Measurements from ENCODE around the gene IGSF21. TPM values are rescaled to one million over a fixed set of nuclear protein-coding genes. Genes with fewer than 3 reads are reported as not detected.

The IGSF21 gene
- total and polyA plus RNA-seq, 2 donors (not counting 3 experiments of a cell fraction or from before 2014, with no cell fraction given) = not detected

- DNase-seq (ENCODE audit: low read depth, low spot score) (no peak), FAIRE-seq (no peak)
- TF ChIP-seq JUN (IDR thresholded peaks at IDR 0.05; ENCODE audit: borderline replicate concordance, insufficient read depth, insufficient read length, low read depth) (no peak), GATA2 (IDR thresholded peaks at IDR 0.05; ENCODE audit: insufficient read depth, insufficient read length, low read depth, low read length) (no peak), FOS (IDR thresholded peaks at IDR 0.05; ENCODE audit: borderline replicate concordance, insufficient read depth, low read length) (no peak), MYC (IDR thresholded peaks at IDR 0.05; ENCODE audit: low read depth, low read length) (no peak), EZH2 (IDR thresholded peaks at IDR 0.05; ENCODE audit: borderline replicate concordance, low read depth, low read length, severe bottlenecking) (no peak)
- Histone ChIP-seq H3K4me2 (ENCODE audit: insufficient read depth, low read length) (no peak overlapping the region), H3K79me2 (ENCODE audit: control insufficient read depth, insufficient read depth, low read length) (no peaks in the 10 kb centered on the region), H3K9me1 (replicated peaks; ENCODE audit: control insufficient read depth, extremely low read depth, insufficient read depth, low read length) (no peaks in the 10 kb centered on the region), H3K27ac (ENCODE audit: insufficient read depth, low read depth, low read length) (no peak overlapping the region), H3K36me3 (ENCODE audit: control insufficient read depth in 2 of 2, extremely low read depth in 1 of 2, insufficient read depth in 2 of 2, low read length in 2 of 2) (no peaks in the 10 kb centered on the region), H3K9me3 (replicated peaks; ENCODE audit: control insufficient read depth, insufficient read depth, low read length) (no peaks in the 10 kb centered on the region), H3K27me3 (ENCODE audit: control insufficient read depth in 2 of 2, insufficient read depth in 2 of 2, low read length in 2 of 2) (no peaks in the 10 kb centered on the region), H4K20me1 (replicated peaks; ENCODE audit: control insufficient read depth, extremely low read depth, insufficient read depth, low read length) (no peaks in the 10 kb centered on the region), H3K9ac (replicated peaks; ENCODE audit: extremely low read depth, insufficient read depth, low read length) (no peak overlapping the region), H3K4me3 (replicated peaks in 1 of 3; ENCODE audit: insufficient read depth in 1 of 3, low read depth in 1 of 3, low read length in 3 of 3) (no peak overlapping the region), H2AFZ (ENCODE audit: low read depth, low read length) (no peak overlapping the region), H3K4me1 (ENCODE audit: control insufficient read depth, extremely low read depth, insufficient read depth, low read length) (no peaks in the 10 kb centered on the region)
- POLR2A ChIA-PET = no interaction called here
- intact Hi-C loops (cut with micrococcal nuclease) (no loop called here), dilution Hi-C loops (cut with MboI; ENCODE audit: extremely low pct_ligation_motif_present, low sequenced_read_pairs) (no loop called here)
- no TSS peak for BruUV-seq (replicated peaks)
- CTCF ChIA-PET = no interaction called here
These were observed 136.0 kb downstream of the IGSF21 start for GRCh38 chr1:18243503-18244175.

- H3K4me2 ChIP-seq (ENCODE audit: insufficient read depth, low read length) = no peak overlapping the region
- intact Hi-C loops (cut with micrococcal nuclease) (no loop called here), dilution Hi-C loops (cut with MboI; ENCODE audit: extremely low pct_ligation_motif_present, low sequenced_read_pairs) (no loop called here)
- no TSS peak for BruUV-seq (replicated peaks)
- no peak for DNase-seq (ENCODE audit: low read depth, low spot score)
- ChIA-PET POLR2A (no interaction called here), CTCF (no interaction called here)
- no peak overlapping the region for H2AFZ ChIP-seq (ENCODE audit: low read depth, low read length)
- H3K9me3 ChIP-seq (replicated peaks; ENCODE audit: control insufficient read depth, insufficient read depth, low read length) = no peaks in the 10 kb centered on the region
- TF ChIP-seq POLR2AphosphoS5 (IDR thresholded peaks at IDR 0.05; ENCODE audit: insufficient read depth, low read depth, low read length) (no peak), MYC (IDR thresholded peaks at IDR 0.05; ENCODE audit: low read depth, low read length) (no peak), GATA2 (IDR thresholded peaks at IDR 0.05; ENCODE audit: insufficient read depth, insufficient read length, low read depth, low read length) (no peak), FOS (IDR thresholded peaks at IDR 0.05; ENCODE audit: borderline replicate concordance, insufficient read depth, low read length) (no peak), POLR2A (IDR thresholded peaks at IDR 0.05; ENCODE audit: low read depth, low read length) (no peak), JUN (IDR thresholded peaks at IDR 0.05; ENCODE audit: borderline replicate concordance, insufficient read depth, insufficient read length, low read depth) (no peak), CTCF (IDR thresholded peaks at IDR 0.05; ENCODE audit: extremely low read depth in 1 of 2, insufficient read depth in 1 of 2, low read depth in 1 of 2, low read length in 2 of 2) (no peak), MAX (IDR thresholded peaks at IDR 0.05; ENCODE audit: insufficient read depth, insufficient read length) (no peak), EZH2 (IDR thresholded peaks at IDR 0.05; ENCODE audit: borderline replicate concordance, low read depth, low read length, severe bottlenecking) (no peak)
- no peak for FAIRE-seq
- no peak overlapping the region for H3K27ac ChIP-seq (ENCODE audit: insufficient read depth, low read depth, low read length)
- no peaks in the 10 kb centered on the region for H3K9me1 ChIP-seq (replicated peaks; ENCODE audit: control insufficient read depth, extremely low read depth, insufficient read depth, low read length)
- H3K36me3 ChIP-seq (ENCODE audit: control insufficient read depth in 2 of 2, extremely low read depth in 1 of 2, insufficient read depth in 2 of 2, low read length in 2 of 2) = no peaks in the 10 kb centered on the region
- H3K79me2 ChIP-seq (ENCODE audit: control insufficient read depth, insufficient read depth, low read length) = no peaks in the 10 kb centered on the region
- no peaks in the 10 kb centered on the region for H4K20me1 ChIP-seq (replicated peaks; ENCODE audit: control insufficient read depth, extremely low read depth, insufficient read depth, low read length)
- H3K4me1 ChIP-seq (ENCODE audit: control insufficient read depth, extremely low read depth, insufficient read depth, low read length) = no peaks in the 10 kb centered on the region
- H3K4me3 ChIP-seq (replicated peaks in 1 of 3; ENCODE audit: insufficient read depth in 1 of 3, low read depth in 1 of 3, low read length in 3 of 3) = no peak overlapping the region
- H3K27me3 ChIP-seq (ENCODE audit: control insufficient read depth in 2 of 2, insufficient read depth in 2 of 2, low read length in 2 of 2) = no peaks in the 10 kb centered on the region
- no peak overlapping the region for H3K9ac ChIP-seq (replicated peaks; ENCODE audit: extremely low read depth, insufficient read depth, low read length)
These were observed 137.2 kb downstream of the IGSF21 start for GRCh38 chr1:18244762-18245161.
